ENCODE measurements around the gene OCRL.

OCRL gene

DNA sequence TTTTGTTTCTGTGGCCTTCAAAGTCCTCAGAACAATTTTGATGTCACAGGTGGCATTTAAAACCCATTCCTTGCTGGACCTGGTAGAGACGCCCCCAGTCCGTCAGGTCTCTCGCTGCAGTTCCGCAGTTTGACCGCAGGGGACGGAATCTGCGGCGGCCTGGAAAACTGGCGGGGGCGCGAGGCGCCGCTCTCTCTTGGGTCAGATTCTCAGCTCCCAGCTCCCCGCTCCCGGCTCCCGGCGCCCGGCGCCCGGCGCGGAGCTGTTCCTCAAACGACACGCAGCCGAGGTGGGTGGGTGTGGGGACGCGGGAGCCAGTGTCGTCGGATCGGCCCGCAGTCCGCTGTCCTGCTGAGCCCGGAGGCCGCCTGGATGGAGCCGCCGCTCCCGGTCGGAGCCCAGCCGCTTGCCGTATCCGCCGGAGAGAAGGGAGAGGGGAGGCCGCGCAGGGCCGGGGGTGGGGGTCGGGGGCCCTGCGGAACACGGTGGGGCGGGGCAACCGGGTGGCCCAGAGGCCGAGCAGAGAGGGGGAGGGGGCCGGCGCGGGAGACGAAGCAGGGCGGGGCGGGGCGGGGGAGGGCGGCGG is at the start of gene OCRL:
TSS of gene OCRL (plus strand) at position 192 of the 586 bp plus-strand sequence. CDS start at position 373, 181 bp downstream.
- TF ChIP-seq, protein P1, sequence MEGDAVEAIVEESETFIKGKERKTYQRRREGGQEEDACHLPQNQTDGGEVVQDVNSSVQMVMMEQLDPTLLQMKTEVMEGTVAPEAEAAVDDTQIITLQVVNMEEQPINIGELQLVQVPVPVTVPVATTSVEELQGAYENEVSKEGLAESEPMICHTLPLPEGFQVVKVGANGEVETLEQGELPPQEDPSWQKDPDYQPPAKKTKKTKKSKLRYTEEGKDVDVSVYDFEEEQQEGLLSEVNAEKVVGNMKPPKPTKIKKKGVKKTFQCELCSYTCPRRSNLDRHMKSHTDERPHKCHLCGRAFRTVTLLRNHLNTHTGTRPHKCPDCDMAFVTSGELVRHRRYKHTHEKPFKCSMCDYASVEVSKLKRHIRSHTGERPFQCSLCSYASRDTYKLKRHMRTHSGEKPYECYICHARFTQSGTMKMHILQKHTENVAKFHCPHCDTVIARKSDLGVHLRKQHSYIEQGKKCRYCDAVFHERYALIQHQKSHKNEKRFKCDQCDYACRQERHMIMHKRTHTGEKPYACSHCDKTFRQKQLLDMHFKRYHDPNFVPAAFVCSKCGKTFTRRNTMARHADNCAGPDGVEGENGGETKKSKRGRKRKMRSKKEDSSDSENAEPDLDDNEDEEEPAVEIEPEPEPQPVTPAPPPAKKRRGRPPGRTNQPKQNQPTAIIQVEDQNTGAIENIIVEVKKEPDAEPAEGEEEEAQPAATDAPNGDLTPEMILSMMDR (IDR thresholded peaks at IDR 0.05; ENCODE audit: extremely low read depth, missing control alignments): peak; percentile 46
- DNase-seq (ENCODE audit: low spot score): peak; percentile 83

DNA sequence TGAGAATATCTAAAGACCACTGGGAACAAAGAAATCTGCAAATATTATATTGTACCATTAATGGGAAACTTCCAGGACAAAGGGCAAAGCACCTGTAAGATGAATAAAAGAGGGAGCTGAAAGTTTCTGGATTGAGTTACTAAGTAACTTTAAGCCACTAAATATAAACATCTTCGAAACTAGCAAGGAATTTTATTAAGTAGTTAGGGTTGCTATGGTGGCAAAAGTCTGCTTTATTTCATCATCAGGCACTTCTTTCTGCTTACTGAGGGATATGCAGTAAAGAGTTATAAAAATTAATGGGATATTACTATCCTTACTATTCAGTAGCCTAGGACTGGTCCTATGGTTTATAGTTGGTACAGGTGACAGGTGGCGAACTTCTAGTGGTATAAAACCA is 49.7 kb upstream of the OCRL start:
- DNase-seq (ENCODE audit: low spot score): no peak
- TF ChIP-seq, protein P1 (IDR thresholded peaks at IDR 0.05; ENCODE audit: extremely low read depth, missing control alignments): no peak

DNA sequence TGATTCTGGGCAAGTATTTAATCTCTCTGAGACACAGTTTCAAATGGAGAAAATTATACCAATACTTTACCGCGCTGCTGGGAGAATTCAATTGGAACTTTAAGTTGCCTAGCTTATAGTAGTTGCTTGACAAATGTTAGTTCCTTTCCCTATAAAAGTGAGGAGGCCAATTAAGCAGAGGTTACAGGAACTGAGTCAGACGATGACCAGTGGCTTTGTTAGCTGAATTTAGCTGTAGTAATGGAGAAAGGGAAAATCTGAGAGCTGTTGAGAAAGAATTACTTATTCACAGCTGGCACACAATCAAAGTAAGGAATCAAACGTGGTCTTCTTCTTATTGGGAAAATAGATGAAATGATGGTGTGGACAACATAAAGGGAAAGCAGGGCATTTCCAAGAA is 46.4 kb upstream of the OCRL start:
- TF ChIP-seq, protein P1 (IDR thresholded peaks at IDR 0.05; ENCODE audit: extremely low read depth, missing control alignments): no peak
- DNase-seq (ENCODE audit: low spot score): no peak

DNA sequence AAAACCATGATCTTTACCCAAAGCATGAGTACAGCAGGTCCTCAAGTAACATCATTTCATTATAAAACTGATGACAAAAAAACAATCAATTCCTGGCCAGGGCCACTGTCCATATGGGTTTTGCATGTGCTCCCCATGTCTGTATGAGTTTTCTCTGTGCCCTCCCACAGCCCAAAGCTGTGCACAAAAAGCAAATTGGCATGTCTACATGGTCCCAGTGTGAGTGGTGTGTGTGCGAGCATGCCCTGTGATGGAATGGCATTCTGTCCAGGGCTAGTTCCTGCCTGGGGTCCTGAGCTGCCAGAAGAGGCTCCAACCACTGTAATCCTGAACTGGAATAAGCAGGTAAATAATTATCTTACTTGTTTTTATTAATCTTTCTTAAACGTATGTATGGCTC is 45.2 kb upstream of the OCRL start:
- TF ChIP-seq, protein P1 (IDR thresholded peaks at IDR 0.05; ENCODE audit: extremely low read depth, missing control alignments): no peak
- DNase-seq (ENCODE audit: low spot score): no peak

DNA sequence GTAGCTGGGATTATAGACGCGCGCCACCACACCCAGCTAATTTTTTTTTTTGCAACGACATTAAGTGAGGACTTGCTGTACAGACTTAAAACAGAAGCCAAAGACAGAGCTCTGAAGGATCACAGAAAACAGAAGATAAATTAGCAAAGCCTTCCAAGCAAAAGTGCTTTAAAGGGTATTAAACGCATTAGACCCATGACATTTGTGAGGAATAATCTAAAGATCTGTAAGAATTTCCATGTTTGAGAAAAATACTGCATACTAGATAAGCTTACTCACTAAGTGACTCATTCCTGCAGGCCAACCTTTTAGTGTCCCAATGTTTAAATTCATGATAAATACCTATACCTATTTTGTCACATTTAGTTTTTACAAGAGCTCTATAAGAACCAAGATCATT is 44.2 kb upstream of the OCRL start:
- TF ChIP-seq, protein P1 (IDR thresholded peaks at IDR 0.05; ENCODE audit: extremely low read depth, missing control alignments): no peak
- no peak for DNase-seq (ENCODE audit: low spot score)

DNA sequence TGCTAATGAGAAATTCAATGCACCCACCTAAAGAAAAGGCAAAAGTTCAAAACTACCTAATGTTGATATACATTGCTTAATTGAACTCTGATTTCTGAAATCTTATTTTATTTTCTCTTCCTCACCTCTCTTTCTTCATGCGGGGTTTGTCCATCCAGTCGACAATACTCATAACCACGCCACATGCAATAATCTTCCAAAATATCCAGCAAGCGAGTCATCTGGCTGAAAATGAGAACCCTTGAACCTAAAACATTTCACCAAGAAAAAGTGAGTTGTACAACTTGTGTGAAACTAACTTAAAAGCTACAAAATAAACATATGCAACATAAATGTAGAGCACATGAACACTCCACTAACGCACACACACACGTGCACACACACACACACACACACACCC is 43.4 kb upstream of the OCRL start:
- TF ChIP-seq, protein P1 (IDR thresholded peaks at IDR 0.05; ENCODE audit: extremely low read depth, missing control alignments): no peak
- DNase-seq (ENCODE audit: low spot score): no peak

DNA sequence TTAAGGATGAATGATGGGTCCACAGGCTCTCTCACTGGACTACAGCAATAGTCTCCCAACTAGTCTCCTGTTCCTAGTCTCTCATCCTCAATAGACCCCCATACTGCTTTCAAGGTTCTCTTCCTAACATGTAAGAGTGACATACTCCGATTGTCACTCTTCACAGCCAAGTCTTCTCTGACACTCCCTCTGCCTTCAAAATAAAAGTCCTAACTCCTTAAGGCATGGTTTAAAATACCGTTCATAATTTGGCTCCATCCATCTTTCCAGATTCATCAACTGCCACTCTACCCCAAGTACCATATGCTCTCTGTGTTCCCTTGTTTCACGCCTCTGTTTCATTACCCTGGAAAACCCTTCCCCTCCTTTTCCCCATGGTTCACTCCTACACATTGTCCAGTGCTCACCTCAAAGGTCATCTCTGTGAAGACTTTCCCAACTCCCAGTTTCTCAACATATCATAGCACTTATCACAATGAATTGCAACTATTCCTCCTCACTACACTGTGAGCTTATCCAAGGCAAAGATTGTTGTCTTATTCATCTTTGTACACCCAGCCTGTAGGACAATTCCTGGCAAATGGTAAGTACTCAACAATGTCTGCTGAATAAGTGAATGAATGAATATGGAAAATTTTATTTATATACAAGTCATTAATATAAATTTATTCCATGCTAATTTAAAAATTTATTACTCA is 42.8 kb upstream of the OCRL start:
- TF ChIP-seq, protein P1 (IDR thresholded peaks at IDR 0.05; ENCODE audit: extremely low read depth, missing control alignments): no peak
- DNase-seq (ENCODE audit: low spot score): no peak
